Upper lobe of left lung (tissue), 6 donors: ENCODE data around the gene ZNF709. TPM values are rescaled to one million over a fixed set of nuclear protein-coding genes. Genes with fewer than 3 reads are reported as not detected.
"Not testable (repeated sequence)": the region's sequence is repeated elsewhere in the genome, so short reads cannot be mapped to it uniquely, and the experiment has no call there.

Source experiments
- ATAC-seq, 2 donors: fragments of 200-7000 bp; cut with Tn5 transposase; one replicate each; pipeline ENCODE4 v1.9.1; 2022; ENCODE audit warnings: mild to moderate bottlenecking in 2 of 2, moderate library complexity in 2 of 2; ENCODE audit not compliant: low FRiP score in 2 of 2
- DNase-seq, 2 donors: peaks; one replicate each; pipeline ENCODE4 v3.0.0-alpha.2; 2019 to 2020
- H3K27ac ChIP-seq, 4 donors: fragments of 200-600 bp; sonication (generic); one replicate each; pipeline ENCODE4 v1.5.1; 2016 to 2019
- H3K27me3 ChIP-seq, 4 donors: fragments of 200-600 bp; sonication (generic); one replicate each; pipeline ENCODE4 v1.5.1; 2017 to 2019
- H3K36me3 ChIP-seq, 4 donors: fragments of 200-600 bp; sonication (generic); one replicate each; pipeline ENCODE4 v1.5.1; 2016 to 2019
- H3K4me1 ChIP-seq, 4 donors: fragments of 200-600 bp; sonication (generic); one replicate each; pipeline ENCODE4 v1.5.1; 2018 to 2019
- H3K4me3 ChIP-seq, 4 donors: fragments of 200-600 bp; sonication (generic); one replicate each; pipeline ENCODE4 v1.5.1; 2017 to 2019; ENCODE audit warnings: mild to moderate bottlenecking in 2 of 4, moderate library complexity in 1 of 4
- H3K9me3 ChIP-seq, 4 donors: fragments of 200-600 bp; sonication (generic); one replicate each; pipeline ENCODE4 v1.5.1; 2018 to 2019
- CTCF ChIP-seq, 6 experiments: fragments of 450-650 bp in 4 of 6; fragments of 200-600 bp in 2 of 6; sonication (generic) in 2 of 6; IDR thresholded peaks; one replicate each; pipeline ENCODE4 v1.5.1; 2016 to 2019; ENCODE audit warnings: antibody characterized with exemption in 6 of 6
- EP300 ChIP-seq, 4 donors: sonication (generic); formaldehyde crosslinking; IDR thresholded peaks; one replicate each; pipeline ENCODE4 v1.5.1; 2017; ENCODE audit warnings: antibody characterized with exemption in 4 of 4, control low read depth in 2 of 4
- POLR2A ChIP-seq, 4 donors: fragments of 450-650 bp; IDR thresholded peaks; one replicate each; pipeline ENCODE4 v1.5.1; 2016 to 2017; ENCODE audit warnings: antibody characterized with exemption in 4 of 4, mild to moderate bottlenecking in 2 of 4
- POLR2AphosphoS5 ChIP-seq, 2 donors: sonication (generic); formaldehyde crosslinking; IDR thresholded peaks; one replicate each; pipeline ENCODE4 v1.5.1; 2017; ENCODE audit warnings: antibody characterized with exemption in 2 of 2
- WGBS, 2 donors: methylation state at CpG; one replicate each; pipeline ENCODE4 v1.1.5; 2017 to 2018; 5-methylcytosine and 5-hydroxymethylcytosine counted together
- total RNA-seq, 6 donors: library from RNA; depleted of rRNA in 4 of 6; stranded (reverse); fragments of >200 nt in 4 of 6; gene quantifications; one replicate each; pipeline versions ENCODE4 v1.1.0 to v1.2.1, GENCODE V29; 2016 to 2021
- donor health status: DM: no; HTN: no; CAD: no; lungs with moderate emphysema.
- donor health status: DM: no; HTN: yes; CAD: no; lungs with severe emphysema.

Gene ZNF709
- total RNA-seq, 6 donors from 2014 or later = 1.9 to 11.2 (median 2.5) TPM

GRCh38 chr19:12494260-12494860, 9.7 kb upstream of the ZNF709 start:
- 93 to 97% methylated on average over 3 of the region's 3 CpGs for WGBS, 2 donors
- Histone ChIP-seq H3K4me3 (peak overlapping the region in 2 of 4 donors; percentile 47 to 66), H3K27me3 (no peaks in the 10 kb centered on the region), H3K4me1 (peaks cover 0 to 12% (median 5%) of the 10 kb centered on the region in 4 donors), H3K36me3 (no peaks in the 10 kb centered on the region), H3K27ac (peak overlapping the region in 2 of 4 donors; percentile 87 to 88), H3K9me3 (no peaks in the 10 kb centered on the region)
- DNase-seq (no peak), ATAC-seq (no peak)
- TF ChIP-seq POLR2AphosphoS5 (IDR thresholded peaks at IDR 0.05) (no peak), CTCF (IDR thresholded peaks at IDR 0.05) (no peak), EP300 (IDR thresholded peaks at IDR 0.05) (no peak), POLR2A (IDR thresholded peaks at IDR 0.05) (no peak)

- not testable (repeated sequence) for DNase-seq, ATAC-seq, H3K36me3 ChIP-seq, H3K27ac ChIP-seq, H3K9me3 ChIP-seq, H3K4me3 ChIP-seq, H3K27me3 ChIP-seq
- WGBS, 2 donors = 90% methylated on average over 1 of the region's 1 CpG
- H3K4me1 ChIP-seq = peaks cover 6 to 27% (median 18%) of the 10 kb centered on the region in 4 donors
Observed at GRCh38 chr19:12486265-12486783, 1.7 kb upstream of the ZNF709 start.

- H3K27ac ChIP-seq = peak overlapping the region in 3 of 4 donors; percentile 65 to 84 (median 75)
Observed at GRCh38 chr19:12485571-12485970, 955 bp upstream of the ZNF709 start.

GRCh38 chr19:12485052-12485416, 418 bp upstream of the ZNF709 start:
- DNase-seq = no peak
- Histone ChIP-seq H3K27ac (peak overlapping the region; percentile 65 to 84 (median 78)), H3K36me3 (no peaks in the 10 kb centered on the region), H3K4me3 (peak overlapping the region; percentile 68 to 86 (median 84)), H3K27me3 (no peaks in the 10 kb centered on the region), H3K9me3 (no peaks in the 10 kb centered on the region), H3K4me1 (peaks cover 6 to 27% (median 18%) of the 10 kb centered on the region in 4 donors)
- peak; percentile 17 to 68 for ATAC-seq
- WGBS, 2 donors = 1 to 3% methylated on average over 9 to 10 of the region's 11 CpGs
- TF ChIP-seq POLR2A (IDR thresholded peaks at IDR 0.05) (no peak), CTCF (IDR thresholded peaks at IDR 0.05) (no peak), POLR2AphosphoS5 (IDR thresholded peaks at IDR 0.05) (no peak), EP300 (IDR thresholded peaks at IDR 0.05) (no peak)

More at GRCh38 chr19:12485571-12485970, 955 bp upstream of the ZNF709 start:
- no peaks in the 10 kb centered on the region for H3K27me3 ChIP-seq
- no peak for TF ChIP-seq POLR2A (IDR thresholded peaks at IDR 0.05)
- TF ChIP-seq POLR2AphosphoS5 (IDR thresholded peaks at IDR 0.05) = no peak
- TF ChIP-seq EP300 (IDR thresholded peaks at IDR 0.05) = no peak
- no peak for TF ChIP-seq CTCF (IDR thresholded peaks at IDR 0.05)
- ATAC-seq = no peak
- no peaks in the 10 kb centered on the region for H3K36me3 ChIP-seq
- peaks cover 6 to 27% (median 18%) of the 10 kb centered on the region in 4 donors for H3K4me1 ChIP-seq
- no peak for DNase-seq
- 78 to 90% methylated on average over 3 of the region's 3 CpGs for WGBS, 2 donors
- H3K9me3 ChIP-seq = no peaks in the 10 kb centered on the region
- no peak overlapping the region for H3K4me3 ChIP-seq

- ATAC-seq (no peak), DNase-seq (no peak)
- Histone ChIP-seq H3K36me3 (no peaks in the 10 kb centered on the region), H3K27me3 (no peaks in the 10 kb centered on the region), H3K27ac (peak overlapping the region; percentile 65 to 84 (median 78)), H3K4me1 (peaks cover 6 to 27% (median 18%) of the 10 kb centered on the region in 4 donors), H3K4me3 (peak overlapping the region; percentile 68 to 86 (median 84)), H3K9me3 (no peaks in the 10 kb centered on the region)
- TF ChIP-seq EP300 (IDR thresholded peaks at IDR 0.05) = no peak
- no peak for TF ChIP-seq POLR2A (IDR thresholded peaks at IDR 0.05)
- TF ChIP-seq POLR2AphosphoS5 (IDR thresholded peaks at IDR 0.05) = no peak
- TF ChIP-seq CTCF (IDR thresholded peaks at IDR 0.05) = no peak
- 2 to 4% methylated on average over 7 to 13 of the region's 13 CpGs for WGBS, 2 donors
Observed at GRCh38 chr19:12484011-12484370, 625 bp downstream of the ZNF709 start.
